ENCODE measurements around the gene NAA15. TPM values are rescaled to one million over a fixed set of nuclear protein-coding genes. Genes with fewer than 3 reads are reported as not detected.
A peak's percentile ranks its signal among the peaks of the same experiment; 100 is the strongest.

Gene NAA15
- total RNA-seq, 1 experiment from 2014 or later: 55.0 TPM

GRCh38 chr4:139391731-139392130 lies 90.4 kb downstream of the NAA15 start:
- Histone ChIP-seq H3K36me3 (ENCODE audit: control insufficient read depth, insufficient read depth, low read length) (peaks cover 13% of the 10 kb centered on the region), H3K27me3 (ENCODE audit: control insufficient read depth, insufficient read depth, low read length) (no peaks in the 10 kb centered on the region), H3K27ac (ENCODE audit: low read length) (no peak overlapping the region), H3K9me3 (ENCODE audit: control insufficient read depth, insufficient read depth, low read depth, low read length) (no peaks in the 10 kb centered on the region), H3K4me3 (ENCODE audit: low read depth in 2 of 2, low read length in 2 of 2) (no peak overlapping the region), H3K4me1 (ENCODE audit: control insufficient read depth, insufficient read depth, low read length) (no peaks in the 10 kb centered on the region)
- intact Hi-C loops (cut with micrococcal nuclease; ENCODE audit: unreplicated experiment) (no loop called here), in situ Hi-C loops (cut with HindIII; ENCODE audit: low pct_unique_long_range_greater_than_20kb, low sequenced_read_pairs) (no loop called here)
- ATAC-seq: no peak
- DNase-seq (ENCODE audit: low read depth, low spot score): no peak
- BruUV-seq (replicated peaks): no TSS peak
- ChIA-PET POLR2A (no interaction called here), CTCF (no interaction called here)
- no peak for TF ChIP-seq SIN3A (IDR thresholded peaks at IDR 0.05; ENCODE audit: borderline replicate concordance, insufficient read depth, low read depth, low read length)

DNA sequence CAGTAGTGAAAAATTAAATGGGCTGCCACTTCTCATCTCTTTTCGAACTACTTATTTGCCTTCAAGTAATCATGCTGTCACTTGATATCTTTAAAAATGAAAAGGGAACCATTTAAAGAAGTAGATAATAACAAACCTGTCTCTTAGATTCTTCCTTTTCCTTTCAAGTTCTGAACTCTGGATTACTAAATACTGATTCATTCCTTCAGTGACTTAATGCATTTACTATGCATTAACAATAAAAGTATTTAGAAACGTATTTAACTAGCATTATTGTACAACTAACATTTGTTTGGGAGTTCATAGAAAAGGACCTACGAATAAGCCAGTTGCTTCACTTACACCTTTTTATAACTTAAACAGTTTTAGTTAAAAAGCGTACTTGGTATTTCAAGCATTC lies 91.5 kb downstream of the NAA15 start:
- no peak for TF ChIP-seq POLR2AphosphoS5 (IDR thresholded peaks at IDR 0.05; ENCODE audit: low read depth, low read length)
- no peaks in the 10 kb centered on the region for H3K27me3 ChIP-seq (ENCODE audit: control insufficient read depth, insufficient read depth, low read length)
- ChIA-PET CTCF (no interaction called here), POLR2A (no interaction called here)
- intact Hi-C loops (cut with micrococcal nuclease; ENCODE audit: unreplicated experiment) (no loop called here), in situ Hi-C loops (cut with HindIII; ENCODE audit: low pct_unique_long_range_greater_than_20kb, low sequenced_read_pairs) (no loop called here)
- peaks cover 11% of the 10 kb centered on the region for H3K36me3 ChIP-seq (ENCODE audit: control insufficient read depth, insufficient read depth, low read length)
- no peaks in the 10 kb centered on the region for H3K9me3 ChIP-seq (ENCODE audit: control insufficient read depth, insufficient read depth, low read depth, low read length)
- BruUV-seq (replicated peaks): no TSS peak
- H3K4me3 ChIP-seq (ENCODE audit: low read depth in 2 of 2, low read length in 2 of 2): no peak overlapping the region
- no peaks in the 10 kb centered on the region for H3K4me1 ChIP-seq (ENCODE audit: control insufficient read depth, insufficient read depth, low read length)
- ATAC-seq (no peak), DNase-seq (ENCODE audit: low read depth, low spot score) (no peak)
- H3K27ac ChIP-seq (ENCODE audit: low read length): no peak overlapping the region

- ChIA-PET POLR2A (no interaction called here), CTCF (no interaction called here)
- ATAC-seq (no peak), DNase-seq (ENCODE audit: low read depth, low spot score) (no peak)
- Histone ChIP-seq H3K27me3 (ENCODE audit: control insufficient read depth, insufficient read depth, low read length) (no peaks in the 10 kb centered on the region), H3K4me3 (ENCODE audit: low read depth in 2 of 2, low read length in 2 of 2) (no peak overlapping the region), H3K9me3 (ENCODE audit: control insufficient read depth, insufficient read depth, low read depth, low read length) (no peaks in the 10 kb centered on the region), H3K36me3 (ENCODE audit: control insufficient read depth, insufficient read depth, low read length) (no peaks in the 10 kb centered on the region; the same call in 1 of the 2 replicates), H3K4me1 (ENCODE audit: control insufficient read depth, insufficient read depth, low read length) (no peaks in the 10 kb centered on the region), H3K27ac (ENCODE audit: low read length) (no peak overlapping the region)
- BruUV-seq (replicated peaks): no TSS peak
- in situ Hi-C loops (cut with HindIII; ENCODE audit: low pct_unique_long_range_greater_than_20kb, low sequenced_read_pairs): no loop called here
- intact Hi-C loops (cut with micrococcal nuclease; ENCODE audit: unreplicated experiment): loop anchor here (10.0 kb wide), 1 partner anchor 143 kb away; no protein-coding TSS in a partner anchor
- TF ChIP-seq TCF7L2 (IDR thresholded peaks at IDR 0.05; ENCODE audit: low read depth, low read length) (no peak), POLR2AphosphoS5 (IDR thresholded peaks at IDR 0.05; ENCODE audit: low read depth, low read length) (peak; percentile 35; the same call in 1 of the 2 replicates)
Measured at GRCh38 chr4:139401368-139401767, 100.1 kb downstream of the NAA15 start.

DNA sequence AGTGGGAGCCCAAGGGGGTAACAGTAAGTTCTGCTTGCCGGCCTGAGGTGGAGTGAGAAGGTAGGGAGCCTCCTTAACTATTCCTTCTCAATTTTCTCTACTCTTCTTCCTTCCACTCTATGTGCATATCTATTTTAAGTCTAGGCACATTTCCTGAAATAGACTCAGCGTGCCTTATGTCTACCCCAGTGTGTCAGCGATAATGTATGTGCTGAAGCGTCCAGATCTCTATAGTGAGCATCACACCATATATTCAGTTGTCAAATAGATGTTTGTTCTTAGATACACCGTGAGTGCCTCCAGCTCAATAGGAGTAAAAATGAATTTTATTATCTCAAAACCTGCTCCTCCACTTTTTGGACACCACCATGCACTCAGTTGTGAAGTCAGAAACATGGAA lies 101.1 kb downstream of the NAA15 start:
- in situ Hi-C loops (cut with HindIII; ENCODE audit: low pct_unique_long_range_greater_than_20kb, low sequenced_read_pairs) (no loop called here), intact Hi-C loops (cut with micrococcal nuclease; ENCODE audit: unreplicated experiment) (loop anchor here (10.0 kb wide), 1 partner anchor 142 kb away; no protein-coding TSS in a partner anchor)
- Histone ChIP-seq H3K27ac (ENCODE audit: low read length) (no peak overlapping the region), H3K27me3 (ENCODE audit: control insufficient read depth, insufficient read depth, low read length) (no peaks in the 10 kb centered on the region), H3K4me3 (ENCODE audit: low read depth in 2 of 2, low read length in 2 of 2) (no peak overlapping the region), H3K4me1 (ENCODE audit: control insufficient read depth, insufficient read depth, low read length) (no peaks in the 10 kb centered on the region), H3K9me3 (ENCODE audit: control insufficient read depth, insufficient read depth, low read depth, low read length) (no peaks in the 10 kb centered on the region), H3K36me3 (ENCODE audit: control insufficient read depth, insufficient read depth, low read length) (no peaks in the 10 kb centered on the region; the same call in 1 of the 2 replicates)
- no peak for TF ChIP-seq POLR2AphosphoS5 (IDR thresholded peaks at IDR 0.05; ENCODE audit: low read depth, low read length)
- TF ChIP-seq, protein P1, sequence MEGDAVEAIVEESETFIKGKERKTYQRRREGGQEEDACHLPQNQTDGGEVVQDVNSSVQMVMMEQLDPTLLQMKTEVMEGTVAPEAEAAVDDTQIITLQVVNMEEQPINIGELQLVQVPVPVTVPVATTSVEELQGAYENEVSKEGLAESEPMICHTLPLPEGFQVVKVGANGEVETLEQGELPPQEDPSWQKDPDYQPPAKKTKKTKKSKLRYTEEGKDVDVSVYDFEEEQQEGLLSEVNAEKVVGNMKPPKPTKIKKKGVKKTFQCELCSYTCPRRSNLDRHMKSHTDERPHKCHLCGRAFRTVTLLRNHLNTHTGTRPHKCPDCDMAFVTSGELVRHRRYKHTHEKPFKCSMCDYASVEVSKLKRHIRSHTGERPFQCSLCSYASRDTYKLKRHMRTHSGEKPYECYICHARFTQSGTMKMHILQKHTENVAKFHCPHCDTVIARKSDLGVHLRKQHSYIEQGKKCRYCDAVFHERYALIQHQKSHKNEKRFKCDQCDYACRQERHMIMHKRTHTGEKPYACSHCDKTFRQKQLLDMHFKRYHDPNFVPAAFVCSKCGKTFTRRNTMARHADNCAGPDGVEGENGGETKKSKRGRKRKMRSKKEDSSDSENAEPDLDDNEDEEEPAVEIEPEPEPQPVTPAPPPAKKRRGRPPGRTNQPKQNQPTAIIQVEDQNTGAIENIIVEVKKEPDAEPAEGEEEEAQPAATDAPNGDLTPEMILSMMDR (IDR thresholded peaks at IDR 0.05): no peak
- no peak for TF ChIP-seq REST (IDR thresholded peaks at IDR 0.05; ENCODE audit: insufficient read depth in 1 of 2, low read depth in 2 of 2, low read length in 1 of 2)
- no peak for TF ChIP-seq SIN3A (IDR thresholded peaks at IDR 0.05; ENCODE audit: borderline replicate concordance, insufficient read depth, low read depth, low read length)
- TF ChIP-seq TCF7L2 (IDR thresholded peaks at IDR 0.05; ENCODE audit: low read depth, low read length): no peak
- no peak for ATAC-seq
- ChIA-PET POLR2A (no interaction called here), CTCF (no interaction called here)
- no TSS peak for BruUV-seq (replicated peaks)
- DNase-seq (ENCODE audit: low read depth, low spot score): no peak

All from Panc1 (cell line).